Measurements from ENCODE around the gene CMA1. TPM values are rescaled to one million over a fixed set of nuclear protein-coding genes. Genes with fewer than 3 reads are reported as not detected.
"Not testable (repeated sequence)": the region's sequence is repeated elsewhere in the genome, so short reads cannot be mapped to it uniquely, and the experiment has no call there.

Gene CMA1
- not detected in 2 replicates for total RNA-seq (2014; rRNA removed; shearing (Covaris generic))

GRCh38 chr14:24508155-24508840 is at the start of gene CMA1:
TSS of gene CMA1 (minus strand) at chr14:24508265. CDS start at chr14:24508235, 30 bp downstream.
- no peak for DNase-seq (ENCODE audit: low spot score)

DNA sequence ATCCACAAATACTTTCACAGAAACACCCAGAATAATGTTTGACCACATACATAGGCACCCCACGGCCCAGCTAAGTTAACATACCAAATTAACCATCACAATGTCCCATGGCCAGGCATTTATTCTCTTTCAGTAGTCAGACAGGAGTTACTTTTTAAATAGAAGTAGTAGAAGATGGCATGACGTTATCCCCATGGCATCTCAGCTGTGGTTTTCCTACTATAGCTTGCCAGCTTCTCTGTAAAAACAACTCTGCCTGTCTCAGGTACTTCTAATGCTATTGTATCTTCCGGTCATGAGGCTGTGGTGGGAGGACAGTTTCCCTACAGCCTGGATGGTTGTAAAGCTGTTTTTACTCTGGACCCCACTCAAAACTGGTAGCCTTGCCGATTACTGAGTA is 48.7 kb upstream of the CMA1 start:
- peak; percentile 46 for DNase-seq (ENCODE audit: low spot score)

- not testable (repeated sequence) for DNase-seq (ENCODE audit: low spot score)
Observed at GRCh38 chr14:24549064-24549463, 41.0 kb upstream of the CMA1 start.

GRCh38 chr14:24542346-24542936 is 34.4 kb upstream of the CMA1 start:
- no peak for DNase-seq (ENCODE audit: low spot score)

DNA sequence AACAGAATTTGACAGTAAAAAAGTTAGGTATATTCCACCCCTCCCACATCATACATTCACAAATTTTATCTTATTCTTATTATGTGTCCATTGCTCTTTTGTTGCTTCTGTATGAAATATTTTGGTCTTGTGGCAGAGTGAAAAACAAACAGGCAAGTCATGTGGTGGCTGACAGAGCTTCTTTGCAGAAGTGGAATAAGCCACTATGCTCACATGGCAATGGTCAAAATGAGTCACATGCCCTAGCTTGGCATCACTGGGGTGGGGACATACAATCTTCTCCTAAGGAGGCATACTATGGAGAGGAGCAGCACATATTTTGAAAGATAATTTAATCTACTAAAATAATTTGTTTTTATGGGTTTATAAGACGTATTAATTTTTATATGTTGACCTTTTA is 27.7 kb upstream of the CMA1 start:
- no peak for DNase-seq (ENCODE audit: low spot score)

DNA sequence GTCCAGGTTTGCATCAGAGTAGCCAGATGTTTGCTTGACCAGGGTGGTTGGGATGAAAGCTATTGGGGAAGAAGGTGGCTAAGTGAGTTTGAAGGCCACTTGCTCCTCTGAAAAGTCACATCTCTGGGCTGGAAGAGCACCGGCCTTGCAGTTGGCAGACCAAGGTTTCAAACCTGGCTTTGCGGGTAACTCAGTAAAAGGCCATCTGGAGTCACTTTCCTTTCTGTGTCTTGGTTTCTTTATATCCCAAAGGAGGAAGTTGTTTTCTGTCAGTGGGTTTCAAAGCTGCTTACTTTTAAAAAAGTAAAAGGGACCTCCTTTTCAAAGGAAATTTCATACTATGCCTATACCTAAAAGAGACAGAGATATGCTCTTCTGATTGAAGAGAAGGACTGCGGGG is 26.2 kb upstream of the CMA1 start:
- DNase-seq (ENCODE audit: low spot score), result no peak

GRCh38 chr14:24525877-24526620 is 18.0 kb upstream of the CMA1 start:
- DNase-seq (ENCODE audit: low spot score), result not testable (repeated sequence)

- DNase-seq (ENCODE audit: low spot score), result no peak
Observed at GRCh38 chr14:24518851-24519250, 10.8 kb upstream of the CMA1 start.

GRCh38 chr14:24514209-24514608 is 6.1 kb upstream of the CMA1 start:
- no peak for DNase-seq (ENCODE audit: low spot score)

GRCh38 chr14:24513009-24513408 is 4.9 kb upstream of the CMA1 start:
- no peak for DNase-seq (ENCODE audit: low spot score)

DNA sequence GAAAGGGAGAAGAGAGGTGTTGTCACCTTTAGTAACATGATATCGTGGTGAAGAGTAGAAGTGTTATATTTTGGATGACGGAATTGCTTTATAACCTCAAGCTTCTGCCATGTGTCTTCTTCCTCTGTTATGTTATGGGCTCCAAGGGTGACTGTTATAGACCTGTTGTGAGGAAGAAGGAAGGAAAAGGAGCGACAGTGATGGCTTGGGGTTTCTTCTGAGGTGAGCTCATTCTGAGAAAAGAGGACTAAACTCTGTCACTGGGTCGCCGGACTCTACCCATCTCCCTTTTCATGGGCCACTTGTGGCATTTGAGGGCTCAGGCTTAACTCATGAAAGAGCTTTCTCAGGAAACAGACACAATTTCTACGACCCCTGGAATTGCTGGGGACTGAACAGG is 1.6 kb downstream of the CMA1 start:
- DNase-seq (ENCODE audit: low spot score), result no peak

DNA sequence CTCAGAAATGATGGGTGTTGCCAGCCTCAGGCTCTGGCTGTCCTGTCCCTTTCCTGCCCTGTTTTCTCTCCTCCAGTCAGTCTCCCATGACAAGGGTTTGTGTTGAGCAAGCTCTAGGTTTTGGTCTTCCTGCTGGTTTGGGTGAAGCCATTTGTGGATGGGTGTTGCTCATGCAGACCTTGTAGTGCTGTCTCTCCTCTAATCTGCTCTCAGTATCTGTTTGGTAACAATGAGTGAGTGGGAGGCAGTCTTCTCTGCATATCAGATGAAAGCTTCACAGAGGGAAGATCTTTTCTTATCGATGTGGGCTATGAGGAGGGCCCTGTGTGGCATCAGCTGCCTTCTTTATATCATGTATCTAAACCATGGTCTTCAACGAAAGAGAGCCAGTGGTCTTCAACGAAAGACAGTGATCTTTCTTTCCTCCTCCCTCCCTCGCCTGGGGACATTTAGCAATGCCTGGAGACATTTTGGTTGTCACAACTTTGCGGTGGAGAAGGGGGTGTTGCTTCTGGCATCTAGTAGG is 3.6 kb downstream of the CMA1 start:
- DNase-seq (ENCODE audit: low spot score), result no peak

DNA sequence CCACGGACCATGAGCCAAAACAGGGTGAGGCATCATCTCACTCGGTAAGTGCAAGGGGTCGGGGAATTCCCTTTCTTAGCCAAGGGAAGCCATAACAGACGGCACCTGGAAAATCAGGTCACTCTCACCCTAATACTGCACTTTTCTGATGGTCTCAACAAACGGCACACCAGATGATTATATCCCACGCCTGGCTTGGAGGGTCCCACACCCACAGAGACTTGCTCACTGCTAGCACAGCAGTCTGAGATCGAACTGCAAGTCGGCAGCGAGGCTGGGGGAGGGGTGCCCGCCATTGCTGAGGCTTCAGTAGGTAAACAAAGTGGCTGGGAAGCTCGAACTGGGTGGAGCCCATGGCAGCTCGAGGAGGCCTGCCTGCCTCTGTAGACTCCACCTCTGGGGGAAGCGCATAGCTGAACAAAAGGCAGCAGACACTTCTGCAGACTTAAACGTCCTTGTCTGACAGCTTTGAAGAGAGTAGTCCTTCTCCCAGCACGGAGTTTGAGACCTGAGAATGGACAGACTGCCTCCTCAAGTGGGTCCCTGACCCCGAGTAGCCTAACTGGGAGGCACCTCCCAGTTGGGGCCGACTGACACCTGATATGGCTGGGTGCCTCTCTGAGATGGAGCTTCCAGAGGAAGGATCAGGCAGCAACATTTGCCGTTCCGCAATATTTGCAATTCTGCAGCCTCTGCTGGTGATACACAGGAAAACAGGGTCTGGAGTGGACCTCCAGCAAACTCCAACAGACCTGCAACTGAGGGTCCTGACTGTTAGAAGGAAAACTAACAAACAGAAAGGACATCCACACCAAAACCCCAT is 16.3 kb downstream of the CMA1 start:
- DNase-seq (ENCODE audit: low spot score), result not testable (repeated sequence)

DNA sequence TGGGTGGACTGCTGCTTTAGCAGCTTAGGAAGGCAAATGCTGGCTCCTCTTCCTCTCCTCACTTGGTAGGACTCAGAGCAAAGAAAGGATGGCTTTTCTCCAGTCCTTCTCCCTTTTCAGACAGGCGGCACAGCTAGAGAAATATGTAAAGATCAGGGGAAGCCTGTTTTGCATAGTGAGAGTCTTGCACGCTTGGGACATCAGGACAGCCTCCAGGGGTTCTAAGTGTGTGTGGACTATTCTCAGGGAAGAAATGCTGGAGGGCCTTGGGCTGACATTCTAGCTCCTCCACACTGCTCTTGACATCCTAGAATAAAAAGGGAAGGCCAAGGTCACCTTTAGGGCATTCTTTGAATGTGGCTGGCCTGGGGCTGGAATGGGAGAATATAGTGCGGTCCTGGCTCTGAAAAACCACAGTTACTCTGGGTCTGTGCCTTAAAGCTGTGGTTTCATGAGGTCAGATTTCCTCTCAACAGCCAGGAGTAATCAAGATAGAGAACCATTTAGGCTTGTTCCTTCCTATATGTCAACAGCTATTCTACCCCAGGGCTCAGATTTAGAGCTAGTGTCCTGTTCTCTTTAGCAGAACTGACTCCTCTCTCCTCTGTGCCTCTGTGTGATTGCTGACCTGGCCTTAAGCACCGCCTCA is 24.3 kb downstream of the CMA1 start:
- DNase-seq (ENCODE audit: low spot score), result no peak

DNA sequence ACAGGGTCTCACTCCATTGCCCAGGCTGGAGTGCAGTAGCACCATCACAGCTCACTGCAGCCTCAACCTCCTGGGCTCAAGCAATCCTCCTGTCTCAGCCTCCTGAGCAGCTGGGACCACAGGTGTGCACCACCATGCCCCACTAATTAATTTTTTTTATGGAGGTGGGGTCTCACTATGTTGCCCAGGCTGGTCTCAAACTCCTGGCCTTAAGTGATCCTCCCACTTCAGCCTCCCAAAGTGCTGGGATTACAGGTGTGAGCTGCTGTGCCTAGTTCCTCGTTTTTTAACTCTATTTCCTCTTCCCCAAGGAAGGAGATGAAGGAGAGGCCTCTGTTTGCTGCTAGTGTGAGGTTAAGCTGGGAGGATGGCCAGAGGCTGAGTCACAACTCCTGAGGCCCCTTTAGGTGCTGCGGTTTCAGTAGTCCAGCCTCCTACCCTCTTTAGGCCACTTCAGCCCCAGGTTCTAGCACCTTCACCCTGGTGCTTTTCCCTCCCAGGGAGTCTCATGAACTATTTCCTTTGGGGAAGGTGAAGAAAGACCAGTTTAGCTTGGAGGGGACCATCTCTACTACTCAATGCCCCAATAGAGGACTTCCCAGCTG is 25.3 kb downstream of the CMA1 start:
- DNase-seq (ENCODE audit: low spot score), result peak; percentile 66

GRCh38 chr14:24481622-24482324 is 26.3 kb downstream of the CMA1 start:
- DNase-seq (ENCODE audit: low spot score), result no peak

DNA sequence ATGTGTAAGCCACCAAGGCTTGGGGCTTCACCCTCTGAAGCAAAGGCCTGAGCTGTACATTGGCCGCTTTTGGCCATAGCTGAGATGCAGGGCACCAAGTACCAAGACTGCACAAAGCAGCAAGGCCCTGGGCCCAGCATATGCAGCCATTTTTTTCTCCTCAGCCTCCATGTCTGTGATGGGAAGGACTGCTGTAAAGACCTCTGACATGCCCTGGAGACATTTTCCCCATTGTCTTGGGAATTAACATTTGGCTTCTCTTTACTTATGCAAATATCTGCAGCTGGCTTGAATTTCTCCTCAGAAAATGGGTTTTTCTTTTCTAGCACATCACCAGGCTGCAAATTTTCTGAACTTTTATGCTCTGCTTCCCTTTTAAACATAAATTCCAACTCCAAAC is 28.1 kb downstream of the CMA1 start:
- not testable (repeated sequence) for DNase-seq (ENCODE audit: low spot score)

- no peak for DNase-seq (ENCODE audit: low spot score)
Observed at GRCh38 chr14:24475261-24475660, 32.8 kb downstream of the CMA1 start.

DNA sequence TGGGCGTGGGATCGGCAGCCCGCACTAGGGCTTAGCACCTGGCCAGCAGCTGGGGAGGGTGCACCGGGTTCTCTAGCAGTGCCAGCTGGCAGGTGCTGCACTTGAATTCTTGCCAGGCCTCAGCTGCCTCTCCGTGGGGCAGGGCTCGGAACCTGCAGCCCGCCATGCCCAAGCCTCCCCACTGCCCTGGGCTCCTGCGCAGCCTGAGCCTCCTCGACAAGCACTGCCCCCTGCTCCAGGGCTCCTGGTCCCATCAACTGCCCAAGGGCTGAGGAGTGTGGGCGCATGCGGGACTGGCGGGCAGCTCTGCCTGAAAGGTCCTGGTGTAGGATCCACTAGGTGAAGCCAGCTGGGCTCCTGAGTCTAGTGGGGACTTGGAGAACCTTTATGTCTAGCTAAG is 34.9 kb downstream of the CMA1 start:
- DNase-seq (ENCODE audit: low spot score), result no peak

GRCh38 chr14:24470450-24470849 is 37.6 kb downstream of the CMA1 start:
- not testable (repeated sequence) for DNase-seq (ENCODE audit: low spot score)

Data from A172 (cell line).